Left ventricle myocardium inferior (tissue), 1 donor: ENCODE results near the gene IQSEC1. TPM values are rescaled to one million over a fixed set of nuclear protein-coding genes. Genes with fewer than 3 reads are reported as not detected.

ENCODE experiments used
- DNase-seq: peaks from one replicate; pipeline ENCODE4 v3.0.0-alpha.2; 2020
- H3K27ac ChIP-seq: fragments of 200-600 bp; replicated peaks from 2 replicates; pipeline ENCODE4 v1.8.0; 2021
- H3K27me3 ChIP-seq: fragments of 200-600 bp; 2 replicates; pipeline ENCODE4 v1.8.0; 2021; ENCODE audit warnings: low read depth
- H3K36me3 ChIP-seq: fragments of 200-600 bp; 2 replicates; pipeline ENCODE4 v1.8.0; 2021
- H3K4me1 ChIP-seq: fragments of 200-600 bp; 2 replicates; pipeline ENCODE4 v1.8.0; 2021
- H3K4me3 ChIP-seq: fragments of 200-600 bp; 2 replicates; pipeline ENCODE4 v1.8.0; 2021; ENCODE audit warnings: mild to moderate bottlenecking, moderate library complexity
- H3K9me3 ChIP-seq: fragments of 200-600 bp; replicated peaks from 2 replicates; pipeline ENCODE4 v1.8.0; 2021
- intact Hi-C: fragments of 100-400 bp; cut with micrococcal nuclease; formaldehyde crosslinking; loops from one replicate; pipeline ENCODE4 v1.11.0; 2022
- total RNA-seq: library from RNA; stranded (reverse); fragmentation: NEBNext Ultra II Directional; extraction: Animal tissue kit (Norgen Biotek cat#: 25700); gene quantifications from one replicate; pipeline ENCODE4 v1.2.1, GENCODE V29; 2021
- TF ChIP-seq, protein P1 (sequence below): fragments of 200-600 bp; IDR thresholded peaks from 2 replicates; pipeline ENCODE4 v1.8.0; 2021; ENCODE audit warnings: antibody characterized with exemption, mild to moderate bottlenecking, borderline replicate concordance
- donor health status: DM: no; HTN: yes; CAD: no; lungs with severe emphysema.

The IQSEC1 gene
- total RNA-seq, 1 donor from 2014 or later = 78.6 TPM

GRCh38 chr3:12986521-12986920 is 86.7 kb downstream of the IQSEC1 start:
- Histone ChIP-seq H3K36me3 (no peaks in the 10 kb centered on the region), H3K4me1 (peaks cover 89% of the 10 kb centered on the region), H3K27ac (peak overlapping the region; percentile 95), H3K4me3 (peak overlapping the region; percentile 38), H3K9me3 (no peaks in the 10 kb centered on the region), H3K27me3 (no peaks in the 10 kb centered on the region)
- no peak for DNase-seq
- intact Hi-C loops = loop anchor here (10.0 kb wide), 1 partner anchor 92 kb away; no protein-coding TSS in a partner anchor
- TF ChIP-seq, protein P1, sequence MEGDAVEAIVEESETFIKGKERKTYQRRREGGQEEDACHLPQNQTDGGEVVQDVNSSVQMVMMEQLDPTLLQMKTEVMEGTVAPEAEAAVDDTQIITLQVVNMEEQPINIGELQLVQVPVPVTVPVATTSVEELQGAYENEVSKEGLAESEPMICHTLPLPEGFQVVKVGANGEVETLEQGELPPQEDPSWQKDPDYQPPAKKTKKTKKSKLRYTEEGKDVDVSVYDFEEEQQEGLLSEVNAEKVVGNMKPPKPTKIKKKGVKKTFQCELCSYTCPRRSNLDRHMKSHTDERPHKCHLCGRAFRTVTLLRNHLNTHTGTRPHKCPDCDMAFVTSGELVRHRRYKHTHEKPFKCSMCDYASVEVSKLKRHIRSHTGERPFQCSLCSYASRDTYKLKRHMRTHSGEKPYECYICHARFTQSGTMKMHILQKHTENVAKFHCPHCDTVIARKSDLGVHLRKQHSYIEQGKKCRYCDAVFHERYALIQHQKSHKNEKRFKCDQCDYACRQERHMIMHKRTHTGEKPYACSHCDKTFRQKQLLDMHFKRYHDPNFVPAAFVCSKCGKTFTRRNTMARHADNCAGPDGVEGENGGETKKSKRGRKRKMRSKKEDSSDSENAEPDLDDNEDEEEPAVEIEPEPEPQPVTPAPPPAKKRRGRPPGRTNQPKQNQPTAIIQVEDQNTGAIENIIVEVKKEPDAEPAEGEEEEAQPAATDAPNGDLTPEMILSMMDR = no peak

DNA sequence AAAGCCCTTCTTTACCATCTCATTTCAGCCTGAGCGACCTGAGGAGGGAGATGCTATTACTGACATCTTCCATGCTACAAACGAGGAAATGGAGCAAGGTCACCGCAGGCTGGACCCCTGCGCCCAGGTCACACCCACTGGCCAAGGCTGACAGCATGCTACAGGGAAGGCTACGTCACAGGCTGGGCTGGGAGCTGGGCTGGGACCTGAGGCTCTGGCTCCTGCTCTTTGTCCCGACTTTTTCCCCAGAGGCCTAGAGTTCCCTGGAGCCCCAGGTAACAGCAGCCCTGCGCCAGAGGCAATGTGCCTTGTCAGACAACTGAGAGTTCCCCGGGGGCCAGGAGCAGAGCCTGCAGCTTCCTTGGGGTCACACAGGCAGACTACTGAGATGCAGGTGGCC is 87.2 kb downstream of the IQSEC1 start:
- intact Hi-C loops = loop anchor here (10.0 kb wide), 1 partner anchor 91 kb away; no protein-coding TSS in a partner anchor
- no peaks in the 10 kb centered on the region for H3K27me3 ChIP-seq
- DNase-seq = no peak
- no peaks in the 10 kb centered on the region for H3K9me3 ChIP-seq
- peak overlapping the region; percentile 95 for H3K27ac ChIP-seq
- no peaks in the 10 kb centered on the region for H3K36me3 ChIP-seq
- H3K4me3 ChIP-seq = peak overlapping the region; percentile 38
- TF ChIP-seq, protein P1 = no peak
- H3K4me1 ChIP-seq = peaks cover 84% of the 10 kb centered on the region

GRCh38 chr3:12985148-12985547 is 88.1 kb downstream of the IQSEC1 start:
- intact Hi-C loops = loop anchor here (10.0 kb wide), 1 partner anchor 90 kb away; no protein-coding TSS in a partner anchor
- no peak overlapping the region for H3K4me3 ChIP-seq
- H3K9me3 ChIP-seq = no peaks in the 10 kb centered on the region
- no peaks in the 10 kb centered on the region for H3K36me3 ChIP-seq
- TF ChIP-seq, protein P1 = no peak
- no peaks in the 10 kb centered on the region for H3K27me3 ChIP-seq
- peak overlapping the region; percentile 95 for H3K27ac ChIP-seq
- DNase-seq = no peak
- peaks cover 76% of the 10 kb centered on the region for H3K4me1 ChIP-seq

- no peaks in the 10 kb centered on the region for H3K9me3 ChIP-seq
- DNase-seq = peak; percentile 64
- intact Hi-C loops = loop anchor here (10.0 kb wide), 1 partner anchor 89 kb away; no protein-coding TSS in a partner anchor
- H3K27ac ChIP-seq = peak overlapping the region; percentile 95
- no peaks in the 10 kb centered on the region for H3K36me3 ChIP-seq
- peaks cover 69% of the 10 kb centered on the region for H3K4me1 ChIP-seq
- no peaks in the 10 kb centered on the region for H3K27me3 ChIP-seq
- H3K4me3 ChIP-seq = no peak overlapping the region
- TF ChIP-seq, protein P1 = peak; percentile 90
Measured at GRCh38 chr3:12984023-12984823, 89.0 kb downstream of the IQSEC1 start.

DNA sequence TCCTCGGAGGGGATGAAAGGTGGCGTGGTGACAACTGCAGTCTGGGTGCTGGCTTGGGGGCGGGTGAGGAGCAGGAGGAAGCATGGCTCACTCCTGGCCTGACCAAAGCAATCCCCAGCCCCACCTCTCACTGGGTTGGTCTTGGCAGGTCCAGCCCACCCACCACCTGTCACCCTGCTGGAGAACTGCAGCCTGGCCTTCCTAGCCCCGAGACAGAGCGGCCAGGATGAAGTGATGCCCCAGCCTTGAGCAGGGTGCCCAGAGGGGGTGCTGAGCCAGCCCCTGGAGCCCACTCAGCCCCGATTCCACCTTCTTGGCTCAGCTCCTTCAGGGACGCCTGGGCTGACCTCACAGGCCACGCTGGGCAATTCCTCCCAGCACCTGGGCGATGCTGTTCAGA is 89.9 kb downstream of the IQSEC1 start:
- no peaks in the 10 kb centered on the region for H3K36me3 ChIP-seq
- no peaks in the 10 kb centered on the region for H3K9me3 ChIP-seq
- intact Hi-C loops = loop anchor here (10.0 kb wide), 1 partner anchor 89 kb away; no protein-coding TSS in a partner anchor
- no peaks in the 10 kb centered on the region for H3K27me3 ChIP-seq
- DNase-seq = no peak
- H3K4me1 ChIP-seq = peaks cover 66% of the 10 kb centered on the region
- H3K4me3 ChIP-seq = no peak overlapping the region
- H3K27ac ChIP-seq = no peak overlapping the region
- TF ChIP-seq, protein P1 = no peak
